DMS114 treated with DMSO at 0.1 percent for 48 hours (cell line): ENCODE data around the gene KRT38.

Experiments used
- DNase-seq: peaks from one replicate; lab custom pipeline; 2025; ENCODE audit not compliant: unreplicated experiment; lab: John Stamatoyannopoulos, UW

The KRT38 gene

GRCh38 chr17:41440531-41441033 is at the start of gene KRT38:
TSS of gene KRT38 (minus strand) at chr17:41440983. CDS start at chr17:41440921, 62 bp downstream.
- no peak for DNase-seq

DNA sequence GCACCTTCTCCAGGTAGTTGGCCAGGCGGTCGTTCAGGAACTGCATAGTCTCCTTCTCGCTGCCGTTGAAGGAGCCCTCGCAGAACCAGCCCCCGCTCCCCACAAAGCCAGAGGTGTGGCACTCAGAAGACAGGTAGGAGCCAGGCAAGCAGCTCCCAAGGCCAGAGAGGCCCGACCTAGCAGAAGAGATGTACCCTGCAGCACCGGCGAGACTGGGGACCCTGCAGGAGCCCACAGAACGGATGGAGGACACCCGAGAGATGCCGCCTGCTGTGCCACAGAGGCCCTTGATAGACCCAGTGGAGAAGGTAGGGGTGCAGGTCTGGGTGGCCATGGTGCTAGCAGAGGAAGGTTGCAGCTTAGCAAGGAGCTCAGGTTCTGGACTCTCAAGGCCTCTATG is 48.7 kb upstream of the KRT38 start, which contains the start of gene KRT36:
Gene KRT36 (minus strand): TSS at position 380 of the 400 bp plus-strand sequence. CDS start 46 bp downstream, at position 334.
- DNase-seq = no peak

GRCh38 chr17:41486809-41487530 is 46.2 kb upstream of the KRT38 start:
- no peak for DNase-seq

- DNase-seq = no peak
Measured at GRCh38 chr17:41486316-41486715, 45.5 kb upstream of the KRT38 start.

DNA sequence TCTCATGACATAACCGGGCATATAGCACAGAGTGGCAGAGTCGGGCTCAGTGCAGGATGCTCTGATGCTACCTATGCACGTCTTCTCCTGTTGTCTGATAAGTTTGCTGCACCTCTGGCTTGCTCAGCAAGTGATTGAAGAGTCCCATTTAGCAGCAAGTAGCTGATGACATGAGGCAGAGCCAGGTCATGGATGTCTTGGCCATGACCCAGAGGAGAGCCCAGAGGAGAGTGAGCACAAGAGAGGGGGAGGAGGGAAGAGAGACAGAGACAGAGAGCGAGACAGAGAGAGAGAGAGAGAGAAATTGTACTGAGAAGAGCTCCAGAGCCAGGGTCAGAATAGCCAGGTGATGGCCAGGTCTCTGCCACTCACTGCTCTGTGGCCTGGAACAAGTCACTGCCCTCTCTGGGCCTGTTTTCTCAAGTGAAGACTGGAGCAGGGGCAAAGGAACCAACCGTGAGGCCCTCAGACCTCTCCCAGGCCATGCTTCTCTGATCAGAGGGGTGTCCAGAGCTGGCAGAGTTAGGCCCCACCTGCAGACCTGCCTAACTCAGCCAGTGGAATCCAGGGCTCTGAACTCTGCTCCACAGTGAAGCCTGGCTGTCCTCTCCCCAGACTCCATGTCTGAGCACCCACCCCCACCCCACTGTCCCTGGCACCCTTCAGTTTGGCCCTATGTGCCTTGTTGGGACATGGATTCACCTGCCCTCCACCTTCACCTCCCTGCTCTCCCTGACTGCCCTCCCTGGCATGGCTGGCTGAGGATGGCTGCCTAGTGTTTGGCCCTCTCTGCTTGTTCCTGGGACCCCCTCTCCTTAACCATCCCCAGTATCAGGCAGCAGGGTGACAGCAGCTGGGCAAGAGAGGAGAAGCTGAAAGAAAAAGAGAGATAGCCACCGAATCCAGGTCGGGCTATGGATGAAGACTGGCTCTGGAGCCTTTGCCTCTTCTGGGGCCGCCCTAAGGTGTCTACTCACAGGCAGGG is 44.4 kb upstream of the KRT38 start:
- DNase-seq = no peak

DNA sequence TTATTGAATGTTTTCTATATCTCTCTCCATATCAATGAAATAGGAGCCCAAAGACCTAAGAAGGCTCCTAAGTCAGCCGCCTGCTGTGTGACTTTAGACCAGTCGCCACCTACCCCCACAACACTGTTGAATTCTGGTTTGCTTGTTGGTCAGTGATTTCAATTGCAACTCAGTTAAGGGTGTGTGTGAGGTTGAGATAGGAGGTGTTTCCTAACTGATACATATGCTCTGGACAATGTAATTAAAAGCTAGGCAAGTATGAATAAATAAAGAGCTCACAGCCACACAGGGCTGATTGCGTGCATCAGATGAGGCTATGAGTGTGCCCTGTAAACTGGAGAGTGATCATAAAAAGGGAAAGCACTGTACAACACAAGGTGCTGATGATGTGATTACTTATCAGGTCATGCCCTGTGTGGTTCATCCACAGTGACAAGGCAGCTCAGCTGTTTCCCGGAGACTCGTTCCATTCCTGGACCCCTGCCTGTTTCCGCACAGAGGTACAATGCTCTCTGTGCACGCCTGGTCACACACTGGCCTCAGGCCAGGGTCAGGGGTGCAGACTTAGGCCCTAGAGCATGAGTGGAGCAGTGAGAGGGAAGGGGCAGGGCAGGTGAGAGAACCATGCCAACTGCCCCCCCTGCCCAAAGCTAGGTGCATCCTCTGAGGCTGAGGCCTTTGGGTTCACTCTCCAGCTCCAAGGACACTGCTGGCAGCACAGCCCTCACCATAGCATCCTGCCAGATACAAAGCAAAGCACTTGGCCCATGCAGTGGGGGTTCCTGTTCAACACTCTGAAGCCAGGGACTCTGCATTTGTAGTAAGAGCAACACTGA is 43.4 kb upstream of the KRT38 start:
- DNase-seq = no peak

GRCh38 chr17:41483531-41483930 is 42.7 kb upstream of the KRT38 start:
- no peak for DNase-seq

GRCh38 chr17:41481036-41481435 is 40.3 kb upstream of the KRT38 start, which contains the start of gene KRT35:
TSS of gene KRT35 (minus strand) at chr17:41481151. CDS start at chr17:41481097, 54 bp downstream.
- no peak for DNase-seq

DNA sequence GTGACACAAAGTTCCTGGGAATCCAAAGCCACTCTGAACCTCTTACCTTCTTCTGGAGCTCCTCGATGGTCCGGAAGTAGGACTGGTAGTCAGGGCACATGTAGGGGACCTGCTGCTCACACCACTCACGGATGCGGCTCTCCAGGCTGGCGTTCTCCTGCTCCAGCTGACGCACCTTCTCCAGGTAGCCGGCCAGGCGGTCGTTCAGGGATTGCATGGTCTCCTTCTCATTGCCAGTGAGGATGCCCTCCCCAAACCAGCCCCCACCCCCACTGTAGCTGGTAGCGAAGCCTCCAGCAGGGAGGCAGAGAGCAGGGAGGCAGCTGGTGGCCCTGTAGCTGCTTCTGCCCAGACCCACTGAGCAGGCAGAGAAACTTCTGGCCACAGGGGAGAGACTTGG is 39.8 kb upstream of the KRT38 start:
- DNase-seq = no peak

DNA sequence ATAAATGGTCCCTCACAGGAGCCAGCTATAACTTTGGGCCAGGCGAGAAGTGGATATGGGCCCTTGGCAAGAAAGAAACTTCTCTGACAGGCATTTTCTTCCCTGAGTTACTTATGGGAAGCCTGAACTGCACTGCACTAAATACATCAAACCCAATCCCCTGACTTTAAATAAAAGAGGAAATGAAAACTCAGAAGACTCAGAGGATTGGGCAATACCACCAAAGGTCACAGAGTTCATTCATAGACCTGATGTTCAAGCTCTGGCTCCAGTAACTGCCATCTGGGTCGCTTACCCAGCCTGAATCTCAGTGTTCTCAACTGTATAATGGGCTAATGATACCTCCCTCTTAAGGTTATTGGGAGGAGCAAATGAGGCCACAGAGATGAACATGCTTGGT is 39.4 kb upstream of the KRT38 start:
- DNase-seq = no peak

DNA sequence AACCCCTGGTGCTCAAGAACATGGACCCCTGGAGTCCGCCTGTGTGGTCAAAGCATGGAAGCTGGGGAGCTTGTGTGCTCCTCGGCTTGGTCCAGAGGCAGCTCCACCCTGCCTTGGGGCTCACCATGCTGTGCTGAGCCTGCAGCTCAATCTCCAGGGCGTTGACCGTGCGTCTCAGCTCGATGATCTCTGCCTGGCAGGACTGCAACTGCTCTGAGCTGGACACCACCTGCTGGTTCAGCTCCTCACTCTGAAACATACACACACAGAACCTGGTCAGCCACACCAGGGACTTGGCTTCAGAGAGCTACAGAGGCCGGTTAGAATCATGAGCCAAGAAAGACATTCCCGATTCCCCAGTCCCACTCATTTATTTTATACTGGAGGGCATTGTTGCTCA is 37.5 kb upstream of the KRT38 start:
- DNase-seq = no peak

GRCh38 chr17:41476866-41477815 is 36.4 kb upstream of the KRT38 start:
- no peak for DNase-seq

GRCh38 chr17:41475421-41475820 is 34.6 kb upstream of the KRT38 start:
- DNase-seq = no peak

GRCh38 chr17:41474863-41475262 is 34.1 kb upstream of the KRT38 start:
- no peak for DNase-seq

DNA sequence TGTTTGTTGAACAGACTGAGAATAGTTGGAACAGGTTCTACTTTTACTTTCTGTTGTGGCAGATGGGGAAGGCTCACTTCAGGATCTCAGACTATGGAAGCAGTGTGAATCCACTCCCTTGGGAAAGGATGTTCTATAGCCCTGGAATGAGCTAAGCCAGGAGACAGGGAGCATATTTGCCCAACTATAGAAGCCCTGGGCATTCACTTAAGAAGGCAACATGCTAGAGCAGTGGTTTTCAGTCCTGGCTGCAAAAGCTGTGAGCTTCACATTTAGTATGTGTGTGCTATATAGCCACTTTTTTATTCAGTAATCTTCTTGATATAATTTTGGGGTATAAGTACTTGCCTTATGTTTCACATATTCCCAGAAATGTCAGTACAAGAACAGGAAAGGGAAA is 27.6 kb upstream of the KRT38 start:
- no peak for DNase-seq

- DNase-seq = no peak
Measured at GRCh38 chr17:41467561-41467960, 26.8 kb upstream of the KRT38 start.

- no peak for DNase-seq
Measured at GRCh38 chr17:41466988-41467387, 26.2 kb upstream of the KRT38 start, which contains the start of gene KRT32. TSS of gene KRT32 (minus strand) at chr17:41467386. CDS start at chr17:41467325, 61 bp downstream.

- no peak for DNase-seq
Measured at GRCh38 chr17:41464682-41465081, 23.9 kb upstream of the KRT38 start.

DNA sequence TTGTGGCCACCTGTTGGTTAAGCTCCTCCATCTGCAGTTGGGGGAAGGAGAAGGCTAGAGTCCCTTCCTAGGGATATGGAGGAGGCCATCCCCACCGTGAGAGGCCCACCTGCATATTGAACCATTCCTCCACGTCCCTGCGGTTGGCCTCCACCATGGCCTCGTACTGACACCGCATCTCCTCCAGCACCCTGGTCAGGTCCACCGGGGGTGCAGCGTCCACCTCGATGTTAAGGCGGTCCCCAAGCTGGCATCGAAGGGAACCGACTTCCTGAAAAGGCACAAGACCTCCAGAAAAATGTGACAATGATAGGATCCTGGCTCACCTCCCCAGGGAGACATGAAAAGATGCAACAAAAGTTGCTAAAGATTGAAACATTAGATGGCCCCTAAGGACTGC is 23.4 kb upstream of the KRT38 start:
- DNase-seq = no peak
